Dermis microvascular lymphatic vessel endothelial cell (primary cell): ENCODE measurements around the gene PID1. TPM values are rescaled to one million over a fixed set of nuclear protein-coding genes. Genes with fewer than 3 reads are reported as not detected.
"Not testable (repeated sequence)": the region's sequence is repeated elsewhere in the genome, so short reads cannot be mapped to it uniquely, and the experiment has no call there.

Experiments used
- DNase-seq, 2 donors: peaks; one replicate each; pipeline versions ENCODE4 v3.0.0 to v3.0.0-alpha.2; 2010; ENCODE audit warnings: low read depth in 2 of 2
- total RNA-seq: library from RNA; depleted of rRNA; stranded (reverse); fragments of >200 nt; gene quantifications from 2 replicates; pipeline ENCODE4 v1.2.1, GENCODE V29; 2014

The PID1 gene
- total RNA-seq, 1 donor from 2014 or later = 0.26 TPM

- DNase-seq = no peak
These were observed 52.7 kb downstream of the PID1 start for GRCh38 chr2:229218329-229218921.

- no peak for DNase-seq
These were observed 58.8 kb downstream of the PID1 start for GRCh38 chr2:229212241-229212640.

- no peak for DNase-seq
These were observed 60.4 kb downstream of the PID1 start for GRCh38 chr2:229210641-229211040.

- no peak for DNase-seq
These were observed 64.5 kb downstream of the PID1 start for GRCh38 chr2:229206548-229206947.

GRCh38 chr2:229205704-229206103 lies 65.4 kb downstream of the PID1 start:
- DNase-seq = no peak

GRCh38 chr2:229202646-229203045 lies 68.4 kb downstream of the PID1 start:
- no peak for DNase-seq

- no peak for DNase-seq
These were observed 69.6 kb downstream of the PID1 start for GRCh38 chr2:229201521-229201920.

GRCh38 chr2:229199267-229199666 lies 71.8 kb downstream of the PID1 start:
- no peak for DNase-seq

- DNase-seq = no peak
These were observed 74.6 kb downstream of the PID1 start for GRCh38 chr2:229196448-229196847.

GRCh38 chr2:229195346-229195947 lies 75.6 kb downstream of the PID1 start:
- DNase-seq = no peak

GRCh38 chr2:229193281-229193680 lies 77.8 kb downstream of the PID1 start:
- DNase-seq = no peak

GRCh38 chr2:229191413-229191812 lies 79.7 kb downstream of the PID1 start:
- DNase-seq = no peak

- DNase-seq = not testable (repeated sequence)
These were observed 84.0 kb downstream of the PID1 start for GRCh38 chr2:229187123-229187522.

- DNase-seq = no peak
These were observed 89.4 kb downstream of the PID1 start for GRCh38 chr2:229181641-229182040.

GRCh38 chr2:229180658-229181057 lies 90.4 kb downstream of the PID1 start:
- DNase-seq = no peak

- no peak for DNase-seq
These were observed 91.5 kb downstream of the PID1 start for GRCh38 chr2:229179628-229180027.

- DNase-seq = no peak
These were observed 92.4 kb downstream of the PID1 start for GRCh38 chr2:229178706-229179105.

- DNase-seq = no peak
These were observed 93.0 kb downstream of the PID1 start for GRCh38 chr2:229178117-229178516.

GRCh38 chr2:229176136-229176535 lies 95.0 kb downstream of the PID1 start:
- no peak for DNase-seq

GRCh38 chr2:229175497-229175863 lies 95.6 kb downstream of the PID1 start:
- no peak for DNase-seq

- DNase-seq = no peak
These were observed 96.1 kb downstream of the PID1 start for GRCh38 chr2:229174794-229175496.

- no peak for DNase-seq
These were observed 97.2 kb downstream of the PID1 start for GRCh38 chr2:229173825-229174359.

GRCh38 chr2:229170916-229171315 lies 100.2 kb downstream of the PID1 start:
- no peak for DNase-seq
